ENCODE measurements around the gene TSPAN4. TPM values are rescaled to one million over a fixed set of nuclear protein-coding genes. Genes with fewer than 3 reads are reported as not detected.

The TSPAN4 gene
- total and polyA plus RNA-seq, 7 donors: 11.4 to 38.5 (median 17.7) TPM

- intact Hi-C loops (cut with DNase I): no loop called here
- H3K36me3 ChIP-seq (ENCODE audit: insufficient read depth in 1 of 2, low read depth in 1 of 2): peaks cover 2 to 29% of the 10 kb centered on the region in 2 donors
- H3K27me3 ChIP-seq (ENCODE audit: insufficient read depth in 3 of 3, low read length in 2 of 3): no peaks in the 10 kb centered on the region
- ATAC-seq (no peak), DNase-seq (no peak)
- no peak overlapping the region for H3K4me3 ChIP-seq
- WGBS, 3 donors: 89 to 92% (median 92%) methylated on average over 14 of the region's 14 CpGs
- no peaks in the 10 kb centered on the region for H3K9me3 ChIP-seq
- H3K4me1 ChIP-seq: peaks cover 11% of the 10 kb centered on the region
- TF ChIP-seq CTCF (IDR thresholded peaks at IDR 0.05): no peak
- no peak overlapping the region for H3K27ac ChIP-seq
Observed at GRCh38 chr11:880447-880846, 37.8 kb downstream of the TSPAN4 start.

DNA sequence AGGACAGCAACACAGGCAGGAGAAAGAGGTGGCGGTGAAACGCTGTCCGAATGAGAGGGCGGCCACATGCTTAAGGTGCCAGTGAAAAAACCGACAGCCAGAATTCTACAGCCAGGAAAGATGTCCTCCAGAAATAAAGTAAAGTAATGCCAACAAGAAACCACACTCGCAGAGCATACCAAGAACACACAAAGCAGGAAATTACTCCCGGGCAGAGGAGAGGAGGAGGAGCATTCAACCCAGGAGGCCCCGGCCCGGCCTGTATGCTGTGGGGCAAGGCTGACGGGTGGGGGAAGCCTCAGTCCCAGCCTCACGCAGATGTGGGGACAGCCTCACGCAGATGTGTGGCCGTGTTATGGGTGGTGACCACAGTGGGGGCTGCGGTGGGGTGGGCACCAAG lies 39.9 kb downstream of the TSPAN4 start:
- Histone ChIP-seq H3K4me1 (no peaks in the 10 kb centered on the region), H3K4me3 (no peak overlapping the region), H3K36me3 (ENCODE audit: insufficient read depth in 1 of 2, low read depth in 1 of 2) (peaks cover 2 to 29% of the 10 kb centered on the region in 2 donors), H3K9me3 (no peaks in the 10 kb centered on the region), H3K27me3 (ENCODE audit: insufficient read depth in 3 of 3, low read length in 2 of 3) (no peaks in the 10 kb centered on the region), H3K27ac (no peak overlapping the region)
- intact Hi-C loops (cut with DNase I): no loop called here
- ATAC-seq (no peak), DNase-seq (no peak)
- 89 to 93% (median 91%) methylated on average over 14 of the region's 14 CpGs for WGBS, 3 donors
- TF ChIP-seq CTCF (IDR thresholded peaks at IDR 0.05): no peak

DNA sequence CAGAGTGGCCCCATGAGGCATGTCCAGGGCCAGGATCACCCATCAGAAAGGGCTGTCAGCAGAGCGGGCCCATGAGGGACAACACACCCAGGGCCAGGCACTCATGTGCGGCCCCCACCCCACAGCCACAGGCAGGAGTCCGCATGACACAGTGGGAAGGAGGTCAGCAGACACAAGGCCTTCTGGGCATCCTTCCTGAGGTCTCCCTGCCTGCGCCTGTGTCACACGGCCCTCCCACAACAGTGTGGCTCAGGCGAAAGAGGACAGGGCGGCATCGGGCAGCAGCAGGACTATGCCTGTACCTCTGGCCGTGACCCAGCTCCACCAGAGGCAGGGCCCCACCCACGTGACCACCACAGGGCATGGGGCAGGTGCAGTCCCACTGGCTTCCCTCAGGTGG lies 40.9 kb downstream of the TSPAN4 start:
- H3K4me3 ChIP-seq: no peak overlapping the region
- WGBS, 3 donors: 88 to 91% (median 91%) methylated on average over 10 of the region's 10 CpGs
- peaks cover 6% of the 10 kb centered on the region for H3K4me1 ChIP-seq
- no peaks in the 10 kb centered on the region for H3K9me3 ChIP-seq
- no peak for TF ChIP-seq CTCF (IDR thresholded peaks at IDR 0.05)
- H3K27me3 ChIP-seq (ENCODE audit: insufficient read depth in 3 of 3, low read length in 2 of 3): no peaks in the 10 kb centered on the region
- H3K27ac ChIP-seq: no peak overlapping the region
- H3K36me3 ChIP-seq (ENCODE audit: insufficient read depth in 1 of 2, low read depth in 1 of 2): peaks cover 2 to 29% of the 10 kb centered on the region in 2 donors
- no peak for ATAC-seq
- DNase-seq: no peak
- intact Hi-C loops (cut with DNase I): no loop called here

DNA sequence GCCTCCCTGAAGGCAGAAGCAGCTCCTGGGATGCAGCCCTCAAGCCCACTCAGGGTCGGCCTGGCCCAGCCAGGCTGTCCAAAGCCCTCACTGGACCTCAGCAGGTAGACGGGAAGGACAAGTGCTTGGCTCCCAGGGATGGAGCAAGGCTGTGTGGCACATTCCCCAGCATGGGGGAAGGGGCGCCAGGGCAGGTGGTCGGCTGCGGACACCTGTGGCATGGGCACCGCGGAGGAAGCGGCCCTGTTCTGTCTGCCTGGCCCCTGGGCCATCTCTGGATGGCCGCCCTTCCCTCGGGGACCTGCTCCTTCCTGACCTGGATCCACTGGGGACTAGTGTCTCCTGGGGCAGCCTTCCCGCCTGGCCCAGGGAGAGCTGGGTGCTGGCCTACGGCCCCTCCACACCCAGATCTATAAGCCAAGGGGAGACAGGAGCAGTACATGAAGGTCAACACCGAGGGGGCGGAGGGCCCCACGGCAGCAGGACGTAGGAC lies 42.0 kb downstream of the TSPAN4 start:
- WGBS, 3 donors: 87 to 88% (median 87%) methylated on average over 14 to 16 of the region's 16 CpGs
- H3K9me3 ChIP-seq: no peaks in the 10 kb centered on the region
- no peaks in the 10 kb centered on the region for H3K27me3 ChIP-seq (ENCODE audit: insufficient read depth in 3 of 3, low read length in 2 of 3)
- peaks cover 7% of the 10 kb centered on the region for H3K4me1 ChIP-seq
- H3K4me3 ChIP-seq: no peak overlapping the region
- H3K27ac ChIP-seq: no peak overlapping the region
- no peak for TF ChIP-seq CTCF (IDR thresholded peaks at IDR 0.05)
- no peak for DNase-seq
- intact Hi-C loops (cut with DNase I): no loop called here
- ATAC-seq: no peak
- peaks cover 2 to 29% of the 10 kb centered on the region in 2 donors for H3K36me3 ChIP-seq (ENCODE audit: insufficient read depth in 1 of 2, low read depth in 1 of 2)

- no peak for TF ChIP-seq CTCF (IDR thresholded peaks at IDR 0.05)
- Histone ChIP-seq H3K4me3 (no peak overlapping the region), H3K9me3 (no peaks in the 10 kb centered on the region), H3K27ac (no peak overlapping the region), H3K36me3 (ENCODE audit: insufficient read depth in 1 of 2, low read depth in 1 of 2) (peaks cover 0 to 22% of the 10 kb centered on the region in 2 donors), H3K27me3 (ENCODE audit: insufficient read depth in 3 of 3, low read length in 2 of 3) (no peaks in the 10 kb centered on the region), H3K4me1 (peaks cover 7% of the 10 kb centered on the region)
- ATAC-seq (no peak), DNase-seq (no peak)
- intact Hi-C loops (cut with DNase I): no loop called here
- 94 to 97% (median 97%) methylated on average over 17 of the region's 17 CpGs for WGBS, 3 donors
Observed at GRCh38 chr11:886568-886967, 43.9 kb downstream of the TSPAN4 start.
